HG03103 (cell line): Measurements from ENCODE around the gene MKNK1.

Experiments used
- ATAC-seq: cut with Tn5 transposase; IDR thresholded peaks from one replicate; pipeline ENCODE4 v1.9.1; 2021; ENCODE audit warnings: low read depth; ENCODE audit not compliant: unreplicated experiment

MKNK1 gene

DNA sequence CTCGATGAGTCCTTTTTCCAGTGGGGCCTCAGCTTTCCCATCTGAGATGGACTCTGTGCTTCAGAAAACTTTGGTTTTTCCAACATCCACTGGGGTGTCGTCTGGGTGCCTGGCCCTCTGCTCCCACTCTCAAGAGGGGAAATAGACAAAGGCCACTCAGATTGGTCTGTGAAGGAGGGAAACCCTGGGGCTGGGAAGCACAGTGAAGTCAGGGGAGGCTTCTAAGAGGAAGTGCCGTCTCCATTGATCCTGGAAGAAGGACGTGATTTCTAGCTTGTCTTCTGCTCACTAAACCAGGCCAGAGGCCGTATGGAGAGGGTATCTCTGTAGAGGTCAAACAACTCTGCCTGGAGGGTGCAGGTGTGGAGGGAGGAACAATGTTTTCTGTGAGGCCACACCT lies 57.9 kb downstream of the MKNK1 start:
- no peak for ATAC-seq

DNA sequence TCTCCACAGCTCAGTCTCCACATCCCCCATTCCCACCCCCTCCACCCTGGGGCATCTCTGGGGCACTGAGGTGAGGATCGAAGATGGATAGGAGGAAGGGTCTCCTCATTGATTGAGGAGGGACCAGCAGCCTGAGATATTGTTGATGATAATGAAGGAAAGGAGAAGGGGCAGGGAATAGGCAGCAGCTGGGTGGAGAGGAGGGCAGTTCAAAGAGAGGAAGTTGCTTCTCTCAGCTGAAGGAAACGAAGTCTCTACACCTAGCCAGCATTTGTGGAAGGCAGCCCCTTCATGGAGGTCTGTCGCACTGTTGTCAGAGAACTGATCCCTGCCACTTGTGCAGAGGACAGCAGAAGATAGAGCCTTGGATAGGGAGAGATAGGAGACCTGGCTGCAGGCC lies 58.3 kb downstream of the MKNK1 start:
- no peak for ATAC-seq

GRCh38 chr1:46544561-46545240 lies 59.4 kb downstream of the MKNK1 start:
- no peak for ATAC-seq

GRCh38 chr1:46543761-46544560 lies 60.1 kb downstream of the MKNK1 start:
- ATAC-seq, result no peak

DNA sequence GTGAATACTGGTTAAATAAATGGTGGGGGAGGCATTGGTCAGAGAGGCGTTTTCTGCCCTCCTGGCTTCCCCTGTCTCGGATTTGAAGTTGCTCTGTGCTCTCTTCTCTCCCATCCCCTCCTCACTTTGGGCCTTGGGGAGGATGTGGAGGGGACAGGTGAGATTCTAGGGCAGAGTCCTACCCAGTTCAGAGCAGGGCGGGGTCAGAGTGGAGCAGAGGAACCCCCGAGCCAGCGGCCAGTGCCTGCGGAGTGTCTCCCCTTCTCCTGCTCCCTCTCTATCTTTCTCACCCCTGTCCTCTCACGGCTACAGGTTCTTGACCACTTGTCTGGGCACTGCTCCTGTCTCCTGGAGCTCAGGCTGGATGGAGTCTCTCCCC lies 60.7 kb downstream of the MKNK1 start:
- ATAC-seq, result no peak

- no peak for ATAC-seq
Observed at GRCh38 chr1:46539972-46540371, 64.1 kb downstream of the MKNK1 start.

- ATAC-seq, result no peak
Observed at GRCh38 chr1:46538147-46538546, 65.9 kb downstream of the MKNK1 start.

DNA sequence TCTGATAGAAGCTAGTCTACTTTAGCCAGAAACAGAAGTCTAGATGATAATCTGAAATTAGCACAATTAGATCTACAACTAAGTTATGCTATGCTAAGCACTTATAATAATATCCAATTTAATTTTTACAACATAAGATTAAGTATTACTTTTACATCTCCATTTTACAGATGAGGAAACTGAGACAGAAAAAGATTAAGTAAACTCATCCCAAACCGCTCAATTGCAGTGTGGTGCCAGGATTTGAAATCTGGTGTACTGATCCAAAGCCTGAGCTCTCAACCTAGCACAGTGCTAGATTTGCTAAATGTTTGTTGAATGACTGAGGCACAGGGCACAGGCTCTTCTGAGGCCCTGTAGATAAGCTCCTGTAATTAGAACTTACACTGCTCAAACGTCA lies 66.4 kb downstream of the MKNK1 start:
- ATAC-seq, result no peak

- no peak for ATAC-seq
Observed at GRCh38 chr1:46536527-46536926, 67.5 kb downstream of the MKNK1 start.

- no peak for ATAC-seq
Observed at GRCh38 chr1:46535063-46535462, 69.0 kb downstream of the MKNK1 start.

DNA sequence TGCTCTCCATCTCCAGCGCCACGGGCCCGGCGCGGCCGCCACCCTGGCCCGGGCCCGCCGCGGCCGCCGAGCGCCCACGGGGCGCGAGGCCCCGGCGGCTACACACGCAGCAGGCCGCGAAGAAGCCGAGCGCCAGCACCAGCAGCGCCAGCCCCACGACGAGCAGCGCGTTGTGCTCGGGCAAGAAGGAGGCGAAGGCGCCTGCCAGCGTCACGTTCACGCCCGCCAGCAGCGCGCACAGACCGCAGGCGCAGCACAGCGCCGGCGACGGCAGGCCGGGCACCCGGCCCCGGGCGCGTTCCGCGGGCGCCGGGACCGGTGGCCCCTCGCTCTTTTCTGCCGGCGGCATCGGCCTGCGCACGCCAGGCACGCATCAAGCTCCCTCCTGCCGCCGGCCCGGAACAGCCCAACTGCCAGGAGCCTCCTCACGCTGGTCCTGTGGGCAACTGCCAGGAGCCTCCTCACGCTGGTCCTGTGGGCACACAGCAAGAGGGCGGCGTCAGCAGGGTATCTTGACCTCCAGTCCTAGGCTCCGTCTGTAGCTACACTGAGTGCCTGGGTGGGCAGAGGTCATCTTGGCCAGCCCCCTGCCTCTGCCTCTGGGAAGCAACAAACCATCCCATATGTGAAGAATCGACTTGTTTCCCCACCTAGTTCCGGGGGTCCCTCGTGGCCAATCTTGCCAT lies 70.7 kb downstream of the MKNK1 start:
- ATAC-seq, result no peak

- no peak for ATAC-seq
Observed at GRCh38 chr1:46532498-46533178, 71.4 kb downstream of the MKNK1 start.

DNA sequence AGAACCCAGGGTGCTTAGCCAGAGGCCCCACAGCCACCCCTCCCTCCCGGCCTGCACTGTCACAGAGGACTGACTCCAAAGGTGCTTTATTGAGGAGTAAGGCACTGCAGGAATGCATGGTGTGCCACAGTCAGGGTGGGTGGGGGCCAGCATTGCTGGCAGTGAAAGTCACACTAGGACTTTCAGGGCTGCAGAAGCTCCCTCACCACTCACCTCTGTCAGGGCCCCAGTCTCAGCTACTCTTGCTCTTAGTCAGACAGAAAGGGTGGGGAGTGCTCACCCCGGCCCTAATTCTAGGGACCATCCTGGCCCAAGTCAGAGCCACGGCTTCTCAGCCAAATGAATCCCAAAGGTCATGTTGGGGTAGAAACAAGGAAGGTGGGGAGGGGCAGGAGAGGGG lies 72.0 kb downstream of the MKNK1 start:
- ATAC-seq, result no peak

DNA sequence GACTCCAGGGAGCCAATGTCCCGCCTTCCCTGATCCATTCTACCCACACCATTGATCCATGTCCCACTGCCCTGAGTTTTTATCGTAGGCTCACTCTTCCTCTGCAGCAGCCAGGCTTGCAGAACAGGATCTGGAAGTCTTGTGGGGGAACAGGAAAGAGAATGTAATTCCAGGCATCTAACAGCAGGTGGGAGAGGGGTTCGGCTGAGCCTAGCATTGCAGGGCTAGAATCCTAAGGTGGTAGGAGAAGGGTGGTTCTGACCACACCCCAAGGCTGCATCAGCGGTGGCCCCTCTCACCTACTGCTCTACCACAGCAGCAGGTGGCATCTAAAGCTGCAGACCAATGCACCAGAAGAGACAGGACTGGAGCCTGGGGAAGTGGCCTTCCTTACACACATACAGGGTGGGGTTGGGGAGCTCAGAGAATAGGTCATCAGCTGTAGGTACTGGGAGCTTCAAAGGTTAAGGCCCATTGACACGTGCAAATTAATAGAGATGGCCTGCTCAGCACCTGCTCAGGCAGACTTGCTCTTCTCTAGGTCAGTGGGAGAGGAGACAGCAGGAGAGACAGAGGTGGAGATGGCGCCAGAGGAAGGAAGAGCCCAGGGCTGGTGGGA lies 73.2 kb downstream of the MKNK1 start:
- ATAC-seq, result no peak

- ATAC-seq, result no peak
Observed at GRCh38 chr1:46530311-46530710, 73.8 kb downstream of the MKNK1 start.

GRCh38 chr1:46529031-46529630 lies 74.9 kb downstream of the MKNK1 start:
- ATAC-seq, result no peak

- ATAC-seq, result no peak
Observed at GRCh38 chr1:46528297-46528955, 75.6 kb downstream of the MKNK1 start.

- no peak for ATAC-seq
Observed at GRCh38 chr1:46527474-46528296, 76.4 kb downstream of the MKNK1 start.
